Activated CD4-positive, alpha-beta T cell treated with anti-CD3 and anti-CD28 coated beads for 48 hours (primary cell): Measurements from ENCODE around the gene NRARP.

Experiments used
- DNase-seq: peaks from one replicate; pipeline ENCODE4 v3.0.0-alpha.2; 2020

Gene NRARP

GRCh38 chr9:137255448-137256114 is 46.5 kb downstream of the NRARP start:
- DNase-seq: peak; percentile 50

GRCh38 chr9:137254624-137255447 is 47.2 kb downstream of the NRARP start, which contains the start of gene NELFB:
TSS of gene NELFB (plus strand) at chr9:137255327.
- peak; percentile 96 for DNase-seq

- no peak for DNase-seq
Observed at GRCh38 chr9:137253717-137254623, 48.1 kb downstream of the NRARP start.

GRCh38 chr9:137252555-137253506 is 49.2 kb downstream of the NRARP start:
- DNase-seq: no peak

- DNase-seq: no peak
Observed at GRCh38 chr9:137251490-137252268, 50.4 kb downstream of the NRARP start.

- no peak for DNase-seq
Observed at GRCh38 chr9:137251194-137251461, 50.9 kb downstream of the NRARP start, which contains the start of gene STPG3. TSS of gene STPG3 (plus strand) at chr9:137251286. CDS start at chr9:137251287, 1 bp downstream.

GRCh38 chr9:137250329-137251193 is 51.5 kb downstream of the NRARP start:
- DNase-seq: no peak
